Fibroblast of skin of left biceps (primary cell): ENCODE data around the gene NPW.
A peak's percentile ranks its signal among the peaks of the same experiment; 100 is the strongest.

Experiments
- DNase-seq, 2 experiments: peaks; one replicate each; pipeline ENCODE4 v3.0.0-alpha.2; 2013; ENCODE audit warnings: low read depth in 2 of 2

The NPW gene

GRCh38 chr16:1984347-1985225 is 35.0 kb upstream of the NPW start:
- DNase-seq = no peak

DNA sequence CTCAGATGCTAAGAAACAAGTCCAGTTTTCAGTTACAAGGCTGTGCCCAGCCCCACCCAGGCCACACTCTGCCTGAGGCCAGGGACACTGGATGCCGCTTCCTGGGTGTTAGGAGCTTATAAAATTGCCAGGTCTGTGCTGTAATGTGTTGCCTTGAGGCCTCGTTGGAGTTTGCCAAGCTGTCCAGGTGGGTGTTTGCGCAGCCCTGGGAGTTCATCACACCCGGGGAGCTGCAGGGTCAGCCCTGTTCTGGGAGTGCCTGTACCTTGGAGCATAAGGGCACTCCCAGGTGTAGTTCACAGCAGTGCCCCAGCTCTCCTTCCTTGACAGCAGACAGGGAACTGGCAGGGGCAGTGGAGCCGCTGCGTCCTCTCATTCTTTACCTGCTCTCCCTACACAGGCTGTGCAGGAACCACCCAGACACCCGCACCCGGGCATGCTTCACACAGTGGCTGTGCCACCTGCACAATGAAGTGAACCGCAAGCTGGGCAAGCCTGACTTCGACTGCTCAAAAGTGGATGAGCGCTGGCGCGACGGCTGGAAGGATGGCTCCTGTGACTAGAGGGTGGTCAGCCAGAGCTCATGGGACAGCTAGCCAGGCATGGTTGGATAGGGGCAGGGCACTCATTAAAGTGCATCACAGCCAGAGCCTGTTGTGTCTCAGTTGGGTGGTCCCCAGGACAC is 34.0 kb upstream of the NPW start:
- no peak for DNase-seq

DNA sequence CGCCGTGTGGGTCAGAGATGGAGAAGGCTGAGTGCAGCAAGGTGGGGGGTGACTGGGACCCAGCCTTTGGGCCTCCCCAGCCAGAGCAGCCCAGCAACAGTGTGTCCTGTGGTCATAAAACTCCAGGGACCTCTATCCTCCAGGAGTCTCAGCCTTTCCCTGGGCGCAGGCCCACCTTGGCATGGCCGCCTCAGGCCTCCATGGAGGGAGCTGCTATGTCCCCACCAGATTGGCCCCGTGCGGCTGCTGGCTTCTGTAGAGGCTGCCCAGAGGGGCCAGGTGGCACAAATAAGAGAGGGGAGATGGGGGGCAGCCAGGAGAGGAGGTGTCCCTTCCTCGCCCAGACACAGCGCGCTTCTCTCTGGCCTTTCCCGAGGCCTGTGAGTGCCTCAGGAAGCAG is 32.4 kb upstream of the NPW start:
- DNase-seq = no peak

GRCh38 chr16:1989209-1990100 is 30.1 kb upstream of the NPW start, which contains the start of gene SYNGR3:
Gene SYNGR3 (plus strand): TSS chr16:1989970. CDS start chr16:1990103, 133 bp downstream.
- no peak for DNase-seq

DNA sequence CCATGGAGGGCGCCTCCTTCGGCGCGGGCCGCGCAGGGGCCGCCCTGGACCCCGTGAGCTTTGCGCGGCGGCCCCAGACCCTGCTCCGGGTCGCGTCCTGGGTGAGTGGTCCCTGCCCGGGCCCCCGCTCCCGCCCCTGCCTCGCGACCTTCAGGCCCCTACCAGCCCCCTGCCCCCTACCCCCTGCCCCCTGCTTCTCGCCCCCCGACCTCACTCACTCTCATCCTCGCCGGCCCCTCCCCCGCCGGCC is 29.6 kb upstream of the NPW start:
- DNase-seq = no peak

GRCh38 chr16:1990351-1991134 is 29.0 kb upstream of the NPW start:
- DNase-seq = no peak

- DNase-seq = no peak
These were observed 28.4 kb upstream of the NPW start for GRCh38 chr16:1991135-1991551.

DNA sequence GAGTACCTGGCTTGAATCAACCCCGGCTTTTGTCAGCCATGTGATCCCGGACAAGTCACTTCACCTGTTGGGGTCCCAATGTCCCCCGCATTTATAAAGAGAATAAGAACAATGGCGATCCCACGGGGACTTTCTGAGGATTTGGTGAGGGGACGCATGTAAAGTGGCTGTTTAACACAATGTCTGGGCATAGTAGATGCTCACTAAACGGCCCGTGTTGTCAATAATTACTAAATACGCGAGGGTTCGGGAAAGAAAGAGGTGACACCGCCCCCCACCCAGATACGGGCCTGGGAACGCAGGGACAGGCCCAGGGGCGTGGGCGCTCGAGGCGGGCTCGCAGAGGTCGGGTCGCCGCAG is 28.0 kb upstream of the NPW start:
- DNase-seq = no peak

DNA sequence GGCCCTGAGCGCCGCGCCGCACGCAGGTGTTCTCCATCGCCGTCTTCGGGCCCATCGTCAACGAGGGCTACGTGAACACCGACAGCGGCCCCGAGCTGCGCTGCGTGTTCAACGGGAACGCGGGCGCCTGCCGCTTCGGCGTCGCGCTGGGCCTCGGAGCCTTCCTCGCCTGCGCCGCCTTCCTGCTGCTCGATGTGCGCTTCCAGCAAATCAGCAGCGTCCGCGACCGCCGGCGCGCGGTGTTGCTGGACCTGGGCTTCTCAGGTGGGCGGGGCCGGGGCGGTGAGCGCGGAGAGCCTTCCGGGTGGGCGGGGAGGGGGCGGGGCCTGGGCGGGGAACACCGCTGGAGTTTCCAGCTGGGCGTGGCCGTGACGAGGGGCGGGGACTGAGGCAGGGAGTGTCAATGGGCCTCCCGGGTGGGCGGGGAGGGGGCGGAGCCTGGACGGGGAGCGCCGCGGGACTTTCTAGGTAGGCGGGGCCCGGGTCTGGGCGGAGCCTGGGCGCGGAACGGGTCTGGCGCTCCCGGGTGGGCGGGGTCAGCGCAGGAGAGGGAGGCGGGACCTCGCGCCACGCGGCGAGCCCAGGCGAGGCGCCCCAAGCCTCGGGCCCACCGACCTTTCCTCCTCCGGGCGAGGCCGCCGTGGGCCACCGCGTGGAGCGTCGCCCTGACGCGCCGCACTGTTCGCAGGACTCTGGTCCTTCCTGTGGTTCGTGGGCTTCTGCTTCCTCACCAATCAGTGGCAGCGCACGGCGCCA is 27.5 kb upstream of the NPW start:
- DNase-seq = peak; percentile 73 to 80

DNA sequence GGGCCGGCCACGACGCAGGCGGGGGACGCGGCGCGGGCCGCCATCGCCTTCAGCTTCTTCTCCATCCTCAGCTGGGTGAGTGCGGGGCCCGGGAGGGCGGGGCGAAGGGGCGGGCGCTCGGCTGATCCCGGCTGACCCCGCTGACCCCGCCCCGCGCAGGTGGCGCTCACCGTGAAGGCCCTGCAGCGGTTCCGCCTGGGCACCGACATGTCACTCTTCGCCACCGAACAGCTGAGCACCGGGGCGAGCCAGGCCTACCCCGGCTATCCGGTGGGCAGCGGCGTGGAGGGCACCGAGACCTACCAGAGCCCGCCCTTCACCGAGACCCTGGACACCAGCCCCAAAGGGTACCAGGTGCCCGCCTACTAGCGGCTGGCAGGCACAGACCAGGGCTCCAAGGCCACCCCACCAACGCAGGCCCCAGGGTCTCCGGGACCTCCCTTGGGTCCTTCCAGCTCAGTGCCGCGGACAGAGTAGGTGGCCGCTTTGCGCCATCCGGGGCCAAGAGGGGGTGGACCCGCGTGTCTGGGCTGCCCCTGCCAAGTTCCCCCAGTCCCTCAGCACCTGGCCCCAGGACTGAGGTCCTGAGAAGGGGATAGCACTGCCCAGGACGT is 26.8 kb upstream of the NPW start:
- no peak for DNase-seq

GRCh38 chr16:1993731-1994131 is 25.9 kb upstream of the NPW start:
- no peak for DNase-seq

- no peak for DNase-seq
These were observed 21.9 kb upstream of the NPW start for GRCh38 chr16:1997494-1998359.

GRCh38 chr16:1998360-1998835 is 21.2 kb upstream of the NPW start:
- no peak for DNase-seq

GRCh38 chr16:1998852-1999801 is 20.5 kb upstream of the NPW start:
- DNase-seq = no peak

- no peak for DNase-seq
These were observed 19.6 kb upstream of the NPW start for GRCh38 chr16:1999866-2000514.

- DNase-seq = no peak
These were observed 18.6 kb upstream of the NPW start for GRCh38 chr16:2001035-2001434.

GRCh38 chr16:2001456-2002355 is 17.9 kb upstream of the NPW start:
- no peak for DNase-seq
